Measurements from ENCODE around the gene DPH2. TPM values are rescaled to one million over a fixed set of nuclear protein-coding genes. Genes with fewer than 3 reads are reported as not detected.
A peak's percentile ranks its signal among the peaks of the same experiment; 100 is the strongest.

Gene DPH2
- total and polyA plus RNA-seq, 10 of the 15 experiments (the other 5 are each of a cell fraction or from before 2014, with no cell fraction given) = 13.1 to 82.9 (median 52.0) TPM

GRCh38 chr1:43934101-43934985 lies 35.5 kb upstream of the DPH2 start:
- FAIRE-seq (peak; percentile 82), ATAC-seq (peak; percentile 92), DNase-seq (ENCODE audit: low read depth, low spot score) (no peak)
- Histone ChIP-seq H3K4me1 (ENCODE audit: control insufficient read depth, insufficient read depth, low read length) (peaks cover 11% of the 10 kb centered on the region), H3K9ac (ENCODE audit: control insufficient read depth, insufficient read depth, low read length) (peak overlapping the region; percentile 17; the same call in 1 of the 2 replicates), H3K36me3 (ENCODE audit: control insufficient read depth in 2 of 2, insufficient read depth in 2 of 2, low read length in 1 of 2) (no peaks in the 10 kb centered on the region), H3K4me2 (ENCODE audit: control insufficient read depth, insufficient read depth) (peak overlapping the region; percentile 67), H3K27me3 (replicated peaks in 1 of 2; ENCODE audit: control insufficient read depth in 2 of 2, insufficient read depth in 2 of 2, low read length in 1 of 2) (no peaks in the 10 kb centered on the region), H3K27ac (ENCODE audit: control insufficient read depth, insufficient read depth) (no peak overlapping the region), H3K4me3 (peak overlapping the region; percentile 60), H3K9me3 (replicated peaks; ENCODE audit: control insufficient read depth, insufficient read depth, low read length) (no peaks in the 10 kb centered on the region), H2AFZ (ENCODE audit: control insufficient read depth, low read depth, low read length) (peak overlapping the region; percentile 58), H3K79me2 (ENCODE audit: control insufficient read depth, insufficient read depth, low read length) (no peaks in the 10 kb centered on the region), H4K20me1 (ENCODE audit: control insufficient read depth, insufficient read depth) (no peaks in the 10 kb centered on the region)
- ChIA-PET CTCF (interaction anchor here (0.6 to 19.3 kb wide), 104 partner anchors 11 to 882 kb away, joined by 3 to 1117 read pairs (median 5); partner anchors contain the start of genes IPO13, KDM4A and ST3GAL3), RAD21 (ENCODE audit: unreplicated experiment) (interaction anchor here (0.5 to 13.3 kb wide), 54 partner anchors 11 to 707 kb away, joined by 3 to 587 read pairs (median 4); partner anchors contain the start of genes ATP6V0B, IPO13, KDM4A and PTPRF), POLR2A (interaction anchor here (0.6 to 1.9 kb wide), 6 partner anchors 11 to 283 kb away, joined by 3 to 24 read pairs (median 6); no protein-coding TSS in a partner anchor), SMC1A (ENCODE audit: uncharacterized antibody, unreplicated experiment) (interaction anchor here (0.6 to 8.7 kb wide), 51 partner anchors 9 to 707 kb away, joined by 3 to 481 read pairs (median 5); partner anchors contain the start of genes IPO13 and KDM4A)
- in situ Hi-C loops (cut with MboI) (loop anchor here (5.0 kb wide), 1 partner anchor 172 kb away; no protein-coding TSS in a partner anchor), intact Hi-C loops (cut with micrococcal nuclease; ENCODE audit: unreplicated experiment) (loop anchor here (1.0 to 5.0 kb wide), 3 partner anchors 97 to 406 kb away; no protein-coding TSS in a partner anchor)
- no TSS peak for BruUV-seq (replicated peaks)
- WGBS (ENCODE audit: insufficient coverage, insufficient replicate concordance, low lambda C conversion rate, missing lambda C conversion rate) = 25% methylated on average over 13 of the region's 13 CpGs
- no peak for TF ChIP-seq CHD1 (IDR thresholded peaks at IDR 0.05; ENCODE audit: low read depth, low read length)
- TF ChIP-seq ZBTB33 (IDR thresholded peaks at IDR 0.05) = no peak
- no peak for TF ChIP-seq USF1 (IDR thresholded peaks at IDR 0.05; ENCODE audit: borderline replicate concordance, extremely low read length, insufficient read depth, low read depth, low read length)
- peak; percentile 45 for TF ChIP-seq RUNX3 (IDR thresholded peaks at IDR 0.05; ENCODE audit: low read length)
- no peak for TF ChIP-seq TAF1 (IDR thresholded peaks at IDR 0.05; ENCODE audit: borderline replicate concordance, low read depth, low read length)
- TF ChIP-seq SUZ12 (IDR thresholded peaks at IDR 0.05; ENCODE audit: unreplicated experiment) = no peak
- no peak for TF ChIP-seq CUX1 (IDR thresholded peaks at IDR 0.05; ENCODE audit: insufficient replicate concordance, low read depth, low read length)
- 0 out of 2 replicates have a peak, but pooled peaks have one; percentile 14 for TF ChIP-seq NR2F1 (conservative IDR thresholded peaks at IDR 0.05)
- no peak for TF ChIP-seq PAX8 (IDR thresholded peaks at IDR 0.05)
- no peak for TF ChIP-seq ETV6 (conservative IDR thresholded peaks at IDR 0.05 in 1 of 2, IDR thresholded peaks at IDR 0.05 in 1 of 2; ENCODE audit: borderline replicate concordance in 1 of 2, low read depth in 1 of 2)
- no peak for TF ChIP-seq RELB (IDR thresholded peaks at IDR 0.05; ENCODE audit: low read depth)

Data from GM12878 (cell line).